WTC11 (cell line): Measurements from ENCODE around the gene GABPB2. TPM values are rescaled to one million over a fixed set of nuclear protein-coding genes. Genes with fewer than 3 reads are reported as not detected.

Source experiments
- ATAC-seq: fragments of 200-7000 bp; cut with Tn5 transposase; 2 replicates; pipeline ENCODE4 v1.10.0; 2021; ENCODE audit warnings: mild to moderate bottlenecking, moderate library complexity
- CTCF ChIA-PET: fragments of 300-600 bp; sonication (Branson Sonifier 250); formaldehyde crosslinking; loops from one replicate; lab custom pipeline; 2021; ENCODE audit warnings: antibody characterized with exemption; lab: Charles Lee
- POLR2A ChIA-PET: fragments of 350-600 bp; sonication (Branson Sonifier 250); formaldehyde crosslinking; loops from one replicate; lab custom pipeline; 2021; ENCODE audit warnings: antibody characterized with exemption; lab: Charles Lee
- DNase-seq: peaks from one replicate; pipeline ENCODE4 v3.0.0; 2021; ENCODE audit warnings: low spot score
- H3K27ac Mint-ChIP-seq: 2 replicates; pipeline ENCODE4 v1.8.0; 2021; ENCODE audit warnings: mixed read lengths
- H3K27me3 Mint-ChIP-seq: 2 replicates; pipeline ENCODE4 v1.8.0; 2021; ENCODE audit warnings: low read depth, mild to moderate bottlenecking, moderate library complexity, mixed read lengths
- H3K36me3 Mint-ChIP-seq: 2 replicates; pipeline ENCODE4 v1.8.0; 2021; ENCODE audit warnings: mixed read lengths
- H3K4me1 Mint-ChIP-seq: 2 replicates; pipeline ENCODE4 v1.8.0; 2022; ENCODE audit warnings: mixed read lengths
- H3K4me3 Mint-ChIP-seq: 2 replicates; pipeline ENCODE4 v1.8.0; 2021; ENCODE audit warnings: mild to moderate bottlenecking, moderate library complexity, mixed read lengths
- H3K9me3 Mint-ChIP-seq: 2 replicates; pipeline ENCODE4 v1.8.0; 2021; ENCODE audit warnings: mixed read lengths
- CREM ChIP-seq: sonication (generic); formaldehyde crosslinking; IDR thresholded peaks from 2 replicates; pipeline ENCODE4 v1.8.1; 2022; ENCODE audit warnings: mild to moderate bottlenecking, missing genetic modification reagents, moderate library complexity
- E2F5 ChIP-seq: sonication (generic); formaldehyde crosslinking; IDR thresholded peaks from 2 replicates; pipeline ENCODE4 v1.8.1; 2022; ENCODE audit warnings: mild to moderate bottlenecking, moderate library complexity, missing genetic modification reagents
- ERG ChIP-seq: fragments of 250-450 bp; sonication (Bioruptor Pico); IDR thresholded peaks from 2 replicates; pipeline ENCODE4 v1.8.0; 2021; ENCODE audit warnings: mild to moderate bottlenecking
- FOXK1 ChIP-seq: sonication (generic); formaldehyde crosslinking; IDR thresholded peaks from 2 replicates; pipeline ENCODE4 v1.8.0; 2022; ENCODE audit warnings: mild to moderate bottlenecking, moderate library complexity, missing genetic modification reagents
- FOXP1 ChIP-seq: sonication (generic); formaldehyde crosslinking; IDR thresholded peaks from 2 replicates; pipeline ENCODE4 v1.8.0; 2022; ENCODE audit warnings: missing genetic modification reagents, mild to moderate bottlenecking, moderate library complexity, borderline replicate concordance
- HMGA2 ChIP-seq: fragments of 250-450 bp; sonication (Bioruptor Pico); IDR thresholded peaks from 2 replicates; pipeline ENCODE4 v1.4.0; 2021; ENCODE audit warnings: mild to moderate bottlenecking, moderate library complexity
- JUN ChIP-seq: sonication (generic); formaldehyde crosslinking; IDR thresholded peaks from 2 replicates; pipeline ENCODE4 v1.8.0; 2023; ENCODE audit warnings: mild to moderate bottlenecking, missing genetic modification reagents
- MYBL2 ChIP-seq: sonication (generic); formaldehyde crosslinking; IDR thresholded peaks from 2 replicates; pipeline ENCODE4 v1.8.1; 2023; ENCODE audit warnings: mild to moderate bottlenecking, moderate library complexity, missing genetic modification reagents
- NR3C1 ChIP-seq: sonication (generic); formaldehyde crosslinking; conservative IDR thresholded peaks from 2 replicates; pipeline ENCODE4 v1.8.1; 2023; ENCODE audit warnings: low read depth, mild to moderate bottlenecking, missing genetic modification reagents
- SMAD4 ChIP-seq: sonication (generic); formaldehyde crosslinking; IDR thresholded peaks from 2 replicates; pipeline ENCODE4 v1.8.0; 2022; ENCODE audit warnings: mild to moderate bottlenecking, missing genetic modification reagents
- SP1 ChIP-seq: sonication (generic); formaldehyde crosslinking; conservative IDR thresholded peaks from 2 replicates; pipeline ENCODE4 v1.8.1; 2022; ENCODE audit warnings: missing genetic modification reagents
- TP53 ChIP-seq: sonication (generic); formaldehyde crosslinking; IDR thresholded peaks from 2 replicates; pipeline ENCODE4 v1.8.1; 2023; ENCODE audit warnings: mild to moderate bottlenecking, missing genetic modification reagents
- ZNF138 ChIP-seq: sonication (generic); formaldehyde crosslinking; conservative IDR thresholded peaks from 2 replicates; pipeline ENCODE4 v1.8.1; 2022; ENCODE audit warnings: mild to moderate bottlenecking, moderate library complexity, missing genetic modification reagents
- ZNF219 ChIP-seq: sonication (generic); formaldehyde crosslinking; IDR thresholded peaks from 2 replicates; pipeline ENCODE4 v1.8.0; 2023; ENCODE audit warnings: missing genetic modification reagents, mild to moderate bottlenecking, borderline replicate concordance
- total RNA-seq: library from RNA; stranded (reverse); gene quantifications from 3 replicates; pipeline ENCODE4 v1.2.3, GENCODE V29; 2021
- TF ChIP-seq, protein P1 (sequence below): fragments of 200-600 bp; IDR thresholded peaks from 2 replicates; pipeline ENCODE4 v1.8.0; 2022; ENCODE audit warnings: antibody characterized with exemption
- TF ChIP-seq, protein P2 (sequence below): sonication (generic); formaldehyde crosslinking; IDR thresholded peaks from 2 replicates; pipeline ENCODE4 v1.8.0; 2022; ENCODE audit warnings: mild to moderate bottlenecking, missing genetic modification reagents

GABPB2 gene
- total RNA-seq, 1 experiment from 2014 or later = 1.7 TPM

GRCh38 chr1:151070474-151071276 is at the start of gene GABPB2 (continued):
- TF ChIP-seq FOXP1 (CRISPR knock-in tag) (peak; percentile 82; the same call in 1 of the 2 replicates), MYBL2 (CRISPR knock-in tag) (peak; percentile 44; the same call in 1 of the 2 replicates), ZNF219 (CRISPR knock-in tag) (no peak), NR3C1 (CRISPR knock-in tag) (0 out of 2 replicates have a peak, but pooled peaks have one; percentile 60), E2F5 (CRISPR knock-in tag) (peak; percentile 85; the same call in 1 of the 2 replicates), SMAD4 (peak; percentile 16; the same call in 1 of the 2 replicates), FOXK1 (CRISPR knock-in tag) (peak; percentile 19; the same call in 1 of the 2 replicates), TP53 (CRISPR knock-in tag) (peak; percentile 78; the same call in 1 of the 2 replicates), ZNF138 (CRISPR knock-in tag) (no peak), SP1 (CRISPR knock-in tag) (peak; percentile 20; the same call in 1 of the 2 replicates), HMGA2 (no peak; the same call in 1 of the 2 replicates), CREM (peak; percentile 86; the same call in 1 of the 2 replicates)
- TF ChIP-seq, protein P1, sequence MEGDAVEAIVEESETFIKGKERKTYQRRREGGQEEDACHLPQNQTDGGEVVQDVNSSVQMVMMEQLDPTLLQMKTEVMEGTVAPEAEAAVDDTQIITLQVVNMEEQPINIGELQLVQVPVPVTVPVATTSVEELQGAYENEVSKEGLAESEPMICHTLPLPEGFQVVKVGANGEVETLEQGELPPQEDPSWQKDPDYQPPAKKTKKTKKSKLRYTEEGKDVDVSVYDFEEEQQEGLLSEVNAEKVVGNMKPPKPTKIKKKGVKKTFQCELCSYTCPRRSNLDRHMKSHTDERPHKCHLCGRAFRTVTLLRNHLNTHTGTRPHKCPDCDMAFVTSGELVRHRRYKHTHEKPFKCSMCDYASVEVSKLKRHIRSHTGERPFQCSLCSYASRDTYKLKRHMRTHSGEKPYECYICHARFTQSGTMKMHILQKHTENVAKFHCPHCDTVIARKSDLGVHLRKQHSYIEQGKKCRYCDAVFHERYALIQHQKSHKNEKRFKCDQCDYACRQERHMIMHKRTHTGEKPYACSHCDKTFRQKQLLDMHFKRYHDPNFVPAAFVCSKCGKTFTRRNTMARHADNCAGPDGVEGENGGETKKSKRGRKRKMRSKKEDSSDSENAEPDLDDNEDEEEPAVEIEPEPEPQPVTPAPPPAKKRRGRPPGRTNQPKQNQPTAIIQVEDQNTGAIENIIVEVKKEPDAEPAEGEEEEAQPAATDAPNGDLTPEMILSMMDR = peak; percentile 97
- TF ChIP-seq, protein P2, sequence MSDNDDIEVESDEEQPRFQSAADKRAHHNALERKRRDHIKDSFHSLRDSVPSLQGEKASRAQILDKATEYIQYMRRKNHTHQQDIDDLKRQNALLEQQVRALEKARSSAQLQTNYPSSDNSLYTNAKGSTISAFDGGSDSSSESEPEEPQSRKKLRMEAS (CRISPR knock-in tag) = peak; percentile 87
- TF ChIP-seq, all 79 proteins: peak for 24

DNA sequence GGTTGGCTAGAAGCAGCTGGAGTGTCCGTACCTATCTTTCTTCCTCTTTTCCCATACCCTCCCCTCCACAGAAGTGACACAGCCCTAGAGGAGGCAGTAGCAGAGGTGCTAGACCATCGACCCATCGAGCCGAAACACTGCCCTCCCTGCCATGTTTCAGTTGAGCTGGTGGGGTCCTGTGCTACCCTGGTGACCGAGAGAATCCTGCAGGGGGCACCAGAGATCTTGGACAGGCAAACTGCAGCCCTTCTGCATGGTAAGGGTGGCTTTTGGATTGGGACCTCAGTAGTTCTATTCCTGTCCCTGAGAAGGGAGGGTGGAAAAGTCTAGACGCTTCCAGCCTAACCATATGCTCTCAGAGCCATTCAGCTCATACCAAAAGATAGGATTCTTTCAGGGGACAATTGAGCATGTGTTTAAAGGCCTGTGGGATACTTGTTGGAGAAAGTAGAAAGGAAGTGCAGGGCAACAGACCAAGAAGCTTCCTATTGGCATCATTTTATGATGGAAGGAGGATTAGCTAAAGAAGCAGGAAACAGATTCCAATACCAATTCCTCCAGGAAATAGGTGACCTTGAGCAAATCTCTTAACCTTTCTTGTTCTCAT is 45.9 kb upstream of the GABPB2 start:
- ATAC-seq (peak; percentile 100), DNase-seq (peak; percentile 92)
- H3K27me3 Mint-ChIP-seq = no peaks in the 10 kb centered on the region
- TF ChIP-seq, protein P1 = peak; percentile 67
- TF ChIP-seq JUN (CRISPR knock-in tag) = no peak
- TF ChIP-seq ERG = 0 out of 2 replicates have a peak, but pooled peaks have one; percentile 56
- peaks cover 32% of the 10 kb centered on the region for H3K36me3 Mint-ChIP-seq
- no peaks in the 10 kb centered on the region for H3K9me3 Mint-ChIP-seq
- ChIA-PET CTCF (interaction anchor here (0.5 to 3.6 kb wide), 30 partner anchors 12 to 391 kb away, joined by 3 to 28 read pairs (median 4); partner anchors contain the start of genes ANXA9, BNIPL, C1orf56 and CDC42SE1), POLR2A (interaction anchor here (0.5 to 1.0 kb wide), 6 partner anchors 14 to 380 kb away, joined by 3 to 4 read pairs (median 3); partner anchors contain the start of genes C1orf56 and GABPB2)
- H3K4me1 Mint-ChIP-seq = no peaks in the 10 kb centered on the region
- no peak overlapping the region for H3K4me3 Mint-ChIP-seq
- H3K27ac Mint-ChIP-seq = peak overlapping the region; percentile 33; the same call in 1 of the 2 replicates
